GM12801 (cell line): ENCODE data around the gene UBE2D2.

Source experiments
- CTCF ChIP-seq: IDR thresholded peaks from one replicate; pipeline ENCODE4 v1.5.1; 2011; ENCODE audit warnings: control low read depth; ENCODE audit not compliant: insufficient read length; ENCODE audit errors: extremely low read depth

Gene UBE2D2

GRCh38 chr5:139664086-139664693 lies 103.1 kb downstream of the UBE2D2 start:
- TF ChIP-seq CTCF = no peak

DNA sequence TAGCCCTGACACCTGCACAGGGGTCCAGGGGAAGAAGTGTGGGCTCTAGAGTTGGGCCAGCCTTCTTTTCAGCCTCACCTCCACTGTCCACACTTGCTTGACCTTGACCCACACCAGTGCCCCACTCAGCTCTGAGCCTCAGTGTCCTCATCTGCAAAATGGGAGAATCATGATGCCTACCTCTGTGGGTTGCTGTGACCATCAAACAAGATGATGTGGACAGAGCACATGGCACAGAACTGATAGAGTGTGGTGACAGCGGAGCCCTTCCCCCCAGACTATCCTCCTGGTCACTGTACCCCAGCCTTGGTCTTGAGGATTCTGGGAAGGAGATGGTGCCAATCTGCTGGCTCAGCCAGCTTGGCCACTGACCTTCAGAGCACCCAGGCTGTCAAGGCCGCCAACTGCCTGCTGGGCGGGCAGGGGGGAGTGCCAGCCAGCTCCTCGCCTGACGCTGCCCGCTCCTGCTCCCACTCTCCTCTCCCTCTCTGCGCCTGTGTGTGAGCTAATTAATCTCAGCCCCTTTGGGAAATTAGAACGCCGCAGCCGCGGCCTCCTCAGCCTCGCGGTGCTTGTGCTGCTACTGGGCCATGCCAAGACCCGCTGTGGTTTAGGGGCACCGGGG lies 103.7 kb downstream of the UBE2D2 start:
- TF ChIP-seq CTCF = no peak

DNA sequence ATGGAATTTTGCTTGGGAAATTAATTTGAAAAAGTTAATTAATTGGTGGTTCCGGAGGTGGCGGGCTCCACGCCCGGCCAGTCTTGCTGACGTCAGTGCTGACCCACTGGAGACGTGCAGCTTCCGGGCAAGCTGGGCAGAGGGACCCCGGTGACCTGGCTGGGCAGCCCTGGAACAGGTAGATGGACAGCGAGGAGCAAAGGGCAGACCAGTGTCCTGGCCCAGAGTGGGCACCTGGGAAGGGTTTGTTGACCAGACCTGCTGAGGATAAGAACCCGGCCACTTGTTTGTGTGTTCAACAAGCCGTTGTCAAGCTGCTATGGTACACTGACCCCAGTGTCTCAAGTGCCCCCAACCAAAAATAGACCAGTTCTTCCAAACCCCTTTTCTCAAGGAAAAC lies 104.5 kb downstream of the UBE2D2 start:
- no peak for TF ChIP-seq CTCF

GRCh38 chr5:139666551-139666950 lies 105.4 kb downstream of the UBE2D2 start:
- no peak for TF ChIP-seq CTCF

DNA sequence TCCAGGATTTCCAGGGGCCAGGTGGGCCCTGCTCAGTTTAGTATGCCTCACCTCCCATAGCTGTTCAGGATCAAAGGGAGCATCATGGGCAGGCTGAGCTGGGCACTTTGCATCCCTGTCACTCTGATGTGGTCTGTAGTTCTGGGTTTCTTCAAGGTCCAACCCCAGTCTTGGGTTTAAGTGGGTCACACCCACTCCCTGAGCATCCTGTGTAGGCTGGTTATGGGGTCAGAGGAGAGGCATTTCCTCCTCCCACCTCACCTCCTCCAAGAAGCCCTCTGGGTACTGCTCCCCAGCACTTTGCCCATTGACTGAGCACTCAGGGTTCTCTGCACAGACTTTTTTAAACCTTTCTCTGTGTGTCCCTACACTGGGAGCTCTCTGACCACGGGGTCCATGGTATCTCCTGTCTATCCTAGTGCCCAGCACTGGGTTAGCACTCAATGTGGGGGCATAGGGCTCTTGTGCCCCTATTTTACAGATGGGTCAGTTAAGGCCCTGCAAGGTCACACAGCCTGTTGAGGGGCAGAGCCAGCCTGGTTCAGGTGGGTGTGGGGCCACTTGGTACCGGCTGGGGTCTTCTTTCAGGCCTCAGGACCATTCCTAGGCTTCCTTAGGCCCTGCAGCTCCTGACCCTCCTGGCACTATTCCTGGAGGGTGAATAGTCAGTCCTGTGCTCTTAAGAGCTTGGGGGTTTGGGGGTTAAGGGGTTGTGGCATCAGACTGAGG lies 106.0 kb downstream of the UBE2D2 start:
- TF ChIP-seq CTCF = no peak

GRCh38 chr5:139667730-139668063 lies 106.6 kb downstream of the UBE2D2 start:
- TF ChIP-seq CTCF = no peak

DNA sequence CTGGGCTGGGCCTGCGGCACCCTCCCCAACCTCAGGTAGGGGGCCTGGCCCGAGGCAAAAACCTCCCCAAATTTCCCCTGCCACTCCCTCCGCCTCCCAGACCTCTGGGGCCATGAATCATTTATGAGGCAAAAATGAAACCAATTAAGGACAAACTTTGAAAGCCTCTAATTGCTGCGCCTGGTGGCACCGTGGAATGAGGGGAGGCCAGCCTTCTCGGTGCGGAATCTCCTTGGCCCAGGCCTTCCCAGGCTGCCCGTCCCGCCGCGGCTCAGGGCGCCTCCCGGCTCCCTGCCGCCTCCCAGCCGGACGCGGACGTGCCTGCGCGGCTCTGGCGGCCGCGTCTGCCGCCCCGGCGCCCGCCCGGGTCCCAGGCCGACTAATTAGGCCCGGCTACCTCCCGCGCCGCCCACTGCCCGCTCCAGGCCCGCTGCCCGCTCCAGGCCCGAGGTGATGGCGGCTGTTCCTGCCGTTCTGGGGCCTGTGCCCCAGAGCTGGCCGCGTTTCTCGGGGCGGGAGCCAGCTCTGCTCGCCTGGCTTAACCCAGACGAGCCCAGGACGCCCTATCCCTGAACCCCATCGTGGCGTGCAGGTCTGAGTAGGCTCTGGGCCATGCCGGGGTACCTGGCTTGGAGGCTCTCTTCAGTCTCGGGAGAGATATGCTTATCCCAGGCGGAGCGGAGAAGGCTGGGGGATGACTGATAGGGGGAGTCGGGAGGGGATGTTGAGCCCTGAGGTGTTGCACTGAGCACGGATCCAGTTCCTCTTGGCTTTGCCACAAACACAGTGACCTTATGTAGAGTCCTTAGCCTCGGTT lies 107.1 kb downstream of the UBE2D2 start:
- no peak for TF ChIP-seq CTCF
